Measurements from ENCODE around the gene KDSR.

DNA sequence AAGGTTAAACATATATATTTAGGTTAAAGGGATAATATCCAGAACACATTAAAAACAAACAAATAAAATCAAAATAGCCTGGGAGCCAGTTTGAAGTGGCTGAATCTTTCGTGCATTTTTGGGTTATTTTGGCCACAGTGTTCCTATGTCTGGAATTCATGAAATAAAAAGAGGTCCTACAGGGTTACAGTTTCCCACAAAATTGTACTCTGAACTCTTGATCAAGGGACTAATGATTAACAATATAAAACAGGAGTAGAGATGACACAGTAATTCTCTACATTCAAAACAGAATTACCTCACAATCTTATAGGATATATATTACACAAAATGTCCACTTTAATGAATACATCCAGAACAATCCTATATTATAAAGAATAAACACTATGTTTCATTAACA, 30.3 kb upstream of the KDSR start:
- TF ChIP-seq EZH2 (IDR thresholded peaks at IDR 0.05; ENCODE audit: insufficient read depth, poor library complexity, severe bottlenecking) (no peak), EZH2phosphoT487 (IDR thresholded peaks at IDR 0.05; ENCODE audit: insufficient read depth, low read depth) (no peak)
